GM18511 (cell line): ENCODE data around the gene ZBED1.
"Not testable (repeated sequence)": the region's sequence is repeated elsewhere in the genome, so short reads cannot be mapped to it uniquely, and the experiment has no call there.

Experiments
- ATAC-seq: cut with Tn5 transposase; IDR thresholded peaks from one replicate; pipeline ENCODE4 v1.9.1; 2021; ENCODE audit warnings: mild to moderate bottlenecking, moderate library complexity; ENCODE audit not compliant: unreplicated experiment

The ZBED1 gene

GRCh38 chrX:2477313-2477712, 23.5 kb downstream of the ZBED1 start:
- not testable (repeated sequence) for ATAC-seq

- no peak for ATAC-seq
Measured at GRCh38 chrX:2474963-2475726, 25.6 kb downstream of the ZBED1 start.

- ATAC-seq = no peak
Measured at GRCh38 chrX:2474280-2474962, 26.4 kb downstream of the ZBED1 start.

- not testable (repeated sequence) for ATAC-seq
Measured at GRCh38 chrX:2473064-2473463, 27.7 kb downstream of the ZBED1 start.

- no peak for ATAC-seq
Measured at GRCh38 chrX:2471641-2472040, 29.1 kb downstream of the ZBED1 start.

- not testable (repeated sequence) for ATAC-seq
Measured at GRCh38 chrX:2471126-2471525, 29.6 kb downstream of the ZBED1 start.

GRCh38 chrX:2469852-2470251, 30.9 kb downstream of the ZBED1 start:
- not testable (repeated sequence) for ATAC-seq

GRCh38 chrX:2469196-2469685, 31.5 kb downstream of the ZBED1 start:
- no peak for ATAC-seq

- no peak for ATAC-seq
Measured at GRCh38 chrX:2468261-2469195, 32.2 kb downstream of the ZBED1 start.

GRCh38 chrX:2466876-2467656, 33.7 kb downstream of the ZBED1 start:
- ATAC-seq = no peak

GRCh38 chrX:2464677-2465166, 36.1 kb downstream of the ZBED1 start:
- no peak for ATAC-seq

GRCh38 chrX:2463973-2464676, 36.7 kb downstream of the ZBED1 start:
- no peak for ATAC-seq

GRCh38 chrX:2463481-2463880, 37.3 kb downstream of the ZBED1 start:
- ATAC-seq = not testable (repeated sequence)

GRCh38 chrX:2462780-2463179, 38.0 kb downstream of the ZBED1 start:
- no peak for ATAC-seq

- ATAC-seq = no peak
Measured at GRCh38 chrX:2462074-2462473, 38.7 kb downstream of the ZBED1 start.

GRCh38 chrX:2461711-2462016, 39.1 kb downstream of the ZBED1 start:
- no peak for ATAC-seq

- ATAC-seq = not testable (repeated sequence)
Measured at GRCh38 chrX:2460821-2461710, 39.7 kb downstream of the ZBED1 start.

- ATAC-seq = not testable (repeated sequence)
Measured at GRCh38 chrX:2460048-2460447, 40.7 kb downstream of the ZBED1 start.

GRCh38 chrX:2458309-2458708, 42.5 kb downstream of the ZBED1 start:
- no peak for ATAC-seq
